HepG2 (cell line): Measurements from ENCODE around the gene LINS1. TPM values are rescaled to one million over a fixed set of nuclear protein-coding genes. Genes with fewer than 3 reads are reported as not detected.

Source experiments
- ATAC-seq: fragments of 200-7000 bp; cut with Tn5 transposase; 3 replicates; pipeline ENCODE4 v1.9.1; 2020; ENCODE audit warnings: mild to moderate bottlenecking, moderate library complexity
- BruUV-seq: library from RNA; stranded (reverse); fragments of 400-500 nt; replicated peaks from 2 replicates; lab custom pipeline; 2021; lab: Mats Ljungman, UMichigan
- CTCF ChIA-PET: fragments of 300-600 bp; formaldehyde crosslinking; extraction: SDS; loops from one replicate; lab custom pipeline; 2021; ENCODE audit warnings: low total read pairs, inconsistent platforms, low intra/inter-chr PET ratio; lab: Yijun Ruan, JAX
- POLR2A ChIA-PET: fragments of 350-600 bp; sonication (Branson Sonifier 250); formaldehyde crosslinking; loops from one replicate; lab custom pipeline; 2020; ENCODE audit warnings: antibody characterized with exemption, inconsistent platforms; lab: Yijun Ruan, JAX
- DNase-seq: peaks from one replicate; pipeline ENCODE4 v3.0.0-alpha.2; 2015; ENCODE audit warnings: low spot score
- FAIRE-seq: peaks from 3 replicates; lab custom pipeline; 2011; peaks lifted over from hg19 to GRCh38; lab: Jason Lieb, UNC
- H2AFZ ChIP-seq: one replicate; pipeline ENCODE4 v1.6.1; 2011; ENCODE audit warnings: low read length, inconsistent platforms
- H3K27ac ChIP-seq: fragments of 300-600 bp; 3 replicates; pipeline ENCODE4 v1.8.0; 2011; ENCODE audit warnings: mixed run types, mild to moderate bottlenecking, mixed read lengths, low read length, inconsistent platforms; ENCODE audit not compliant: insufficient read depth; ENCODE audit errors: extremely low read length
- H3K27me3 ChIP-seq, 2 experiments: fragments of 200-600 bp in 1 of 2; 2 replicates in 1 of 2; 3 replicates in 1 of 2; pipeline versions ENCODE4 v1.6.0 to v1.8.0; 2011; ENCODE audit warnings: low read length in 2 of 2, mild to moderate bottlenecking in 2 of 2, moderate library complexity in 2 of 2, inconsistent platforms in 1 of 2; ENCODE audit not compliant: insufficient read depth in 2 of 2, control insufficient read depth in 1 of 2
- H3K36me3 ChIP-seq, 2 experiments: fragments of 200-600 bp in 1 of 2; replicated peaks in 1 of 2; 2 replicates in 1 of 2; 3 replicates in 1 of 2; pipeline versions ENCODE4 v1.5.1 to v1.8.0; 2011; ENCODE audit warnings: low read length in 2 of 2, inconsistent platforms in 1 of 2; ENCODE audit not compliant: insufficient read depth in 2 of 2, control insufficient read depth in 1 of 2
- H3K4me1 ChIP-seq: 2 replicates; pipeline ENCODE4 v1.5.1; 2012; ENCODE audit warnings: low read length, inconsistent platforms; ENCODE audit not compliant: insufficient read depth
- H3K4me2 ChIP-seq: 2 replicates; pipeline ENCODE4 v1.6.0; 2011; ENCODE audit warnings: low read depth, low read length, inconsistent platforms
- H3K4me3 ChIP-seq, 3 experiments: fragments of 200-600 bp in 1 of 3; sonication (generic), shearing (Covaris generic) in 1 of 3; replicated peaks in 1 of 3; 2 replicates each; pipeline ENCODE4 v1.5.1; 2011 to 2016; ENCODE audit warnings: low read length in 3 of 3, inconsistent platforms in 2 of 3, low read depth in 2 of 3, mild to moderate bottlenecking in 2 of 3, control low read depth in 1 of 3, mixed read lengths in 1 of 3; ENCODE audit not compliant: insufficient read depth in 1 of 3
- H3K79me2 ChIP-seq: one replicate; pipeline ENCODE4 v1.6.1; 2011; ENCODE audit warnings: low read length, inconsistent platforms; ENCODE audit not compliant: insufficient read depth
- H3K9ac ChIP-seq: 2 replicates; pipeline ENCODE4 v1.6.0; 2011; ENCODE audit warnings: mild to moderate bottlenecking, low read depth, low read length, inconsistent platforms; ENCODE audit not compliant: insufficient read depth
- H3K9me3 ChIP-seq: 2 replicates; pipeline ENCODE4 v1.5.1; 2012; ENCODE audit warnings: mild to moderate bottlenecking, low read length
- H4K20me1 ChIP-seq: 2 replicates; pipeline ENCODE4 v1.6.0; 2011; ENCODE audit warnings: inconsistent platforms, mild to moderate bottlenecking, low read length, moderate library complexity; ENCODE audit not compliant: insufficient read depth
- MAFK ChIP-seq, 2 experiments: IDR thresholded peaks in 1 of 2; conservative IDR thresholded peaks in 1 of 2; 2 replicates each; pipeline ENCODE4 v1.6.1; 2011; ENCODE audit warnings: improper control_type of control experiment in 2 of 2, low read length in 2 of 2
- NR3C1 ChIP-seq: sonication (generic); formaldehyde crosslinking; IDR thresholded peaks from 2 replicates; pipeline ENCODE4 v1.4.0; 2020; ENCODE audit warnings: missing genetic modification reagents
- POGK ChIP-seq: sonication (generic); formaldehyde crosslinking; conservative IDR thresholded peaks from 2 replicates; pipeline ENCODE4 v1.8.0; 2022; ENCODE audit warnings: mild to moderate bottlenecking, moderate library complexity, missing genetic modification reagents
- SMARCC2 ChIP-seq: fragments of 450-650 bp; IDR thresholded peaks from 2 replicates; pipeline ENCODE4 v1.6.1; 2017; ENCODE audit warnings: antibody characterized with exemption, mild to moderate bottlenecking
- TEAD2 ChIP-seq: sonication (generic); formaldehyde crosslinking; IDR thresholded peaks from 2 replicates; pipeline ENCODE4 v1.9.0; 2021; ENCODE audit warnings: missing genetic modification reagents
- YY1 ChIP-seq: IDR thresholded peaks from 2 replicates; pipeline ENCODE4 v1.6.1; 2011; ENCODE audit warnings: low read length, low read depth, moderate library complexity, mild to moderate bottlenecking; ENCODE audit not compliant: insufficient read depth, insufficient replicate concordance
- ZNF530 ChIP-seq: sonication (generic); formaldehyde crosslinking; IDR thresholded peaks from 2 replicates; pipeline ENCODE4 v1.5.0; 2020; ENCODE audit warnings: low read depth, mild to moderate bottlenecking, missing genetic modification reagents
- ZNF547 ChIP-seq: sonication (generic); formaldehyde crosslinking; IDR thresholded peaks from 2 replicates; pipeline ENCODE4 v1.5.1; 2020; ENCODE audit warnings: mild to moderate bottlenecking, missing genetic modification reagents
- ZNF644 ChIP-seq: IDR thresholded peaks from 2 replicates; pipeline ENCODE4 v1.6.1; 2016; ENCODE audit warnings: low read depth
- ZNF704 ChIP-seq: sonication (generic); formaldehyde crosslinking; IDR thresholded peaks from 2 replicates; pipeline ENCODE4 v1.8.1; 2023; ENCODE audit warnings: mild to moderate bottlenecking, inconsistent platforms, moderate library complexity, missing genetic modification reagents, borderline replicate concordance
- ZSCAN29 ChIP-seq: sonication (generic); formaldehyde crosslinking; conservative IDR thresholded peaks from 2 replicates; pipeline ENCODE4 v1.4.0; 2020; ENCODE audit warnings: mild to moderate bottlenecking, missing genetic modification reagents
- WGBS: methylation state at CpG from one replicate; pipeline ENCODE4 v1.1.6; 2017; ENCODE audit warnings: low lambda C conversion rate; 5-methylcytosine and 5-hydroxymethylcytosine counted together
- in situ Hi-C: cut with HindIII; loops from 2 replicates; pipeline ENCODE4 v1.10.0; 2017; ENCODE audit warnings: low pct_unique_long_range_greater_than_20kb; ENCODE audit not compliant: extremely low pct_ligation_motif_present
- intact Hi-C: fragments of 100-400 bp; cut with micrococcal nuclease; formaldehyde crosslinking; loops from one replicate; pipeline ENCODE4 v1.10.0; 2022; ENCODE audit not compliant: unreplicated experiment
- polyA plus RNA-seq, 8 experiments: library from polyadenylated mRNA; depleted of rRNA in 3 of 8; stranded (reverse) in 7 of 8; unstranded in 1 of 8; fragments of >200 nt; fragmentation: Illumina TruSeq in 4 of 8; extraction: Trizol in 4 of 8; gene quantifications; 2 replicates each; pipeline versions ENCODE4 v1.2.1 to v1.2.3, GENCODE V29; 2011 to 2016; ENCODE audit warnings: low read depth in 4 of 8, missing spikeins in 1 of 8, mixed read lengths in 1 of 8; ENCODE audit not compliant: insufficient read depth in 1 of 8
- total RNA-seq, 5 experiments: library from RNA; depleted of rRNA; stranded (reverse); fragments of >200 nt; fragmentation: Illumina TruSeq; extraction: Trizol; gene quantifications; 2 replicates each; pipeline ENCODE4 v1.2.3, GENCODE V29; 2016; ENCODE audit warnings: low read depth in 1 of 5
- TF ChIP-seq, protein P1 (sequence below): sonication (generic); formaldehyde crosslinking; IDR thresholded peaks from 2 replicates; pipeline ENCODE4 v1.4.0; 2020; ENCODE audit warnings: missing genetic modification reagents, mild to moderate bottlenecking, borderline replicate concordance

LINS1 gene
- total and polyA plus RNA-seq, 2 of the 13 experiments (the other 11 are each of a cell fraction or from before 2014, with no cell fraction given): 9.8 to 10.4 TPM

DNA sequence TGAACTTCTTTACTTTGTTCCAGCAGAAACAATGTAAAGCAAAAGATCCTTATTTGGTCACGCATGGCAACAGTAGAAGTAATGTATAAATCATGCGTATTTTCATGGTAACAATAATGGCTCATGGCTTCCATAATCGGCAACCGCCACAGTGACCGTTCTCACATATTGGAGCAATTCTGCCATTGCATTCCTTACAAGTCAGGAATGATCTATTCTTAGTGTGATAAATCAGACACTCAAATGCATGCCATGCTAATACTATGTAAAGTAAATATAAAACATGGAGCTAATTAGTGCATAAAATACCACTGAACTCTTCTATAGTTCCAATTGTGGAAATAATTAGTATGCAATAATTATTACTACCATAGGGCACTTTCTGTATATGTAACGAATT lies 59.7 kb downstream of the LINS1 start (continued):
- TF ChIP-seq ZNF704 (CRISPR knock-in tag) (no peak), YY1 (no peak), ZNF547 (CRISPR knock-in tag) (no peak)
- TF ChIP-seq, all 625 proteins: peak for 0

- Histone ChIP-seq H3K4me2 (no peak overlapping the region), H3K36me3 (no peaks in the 10 kb centered on the region)
- POLR2A ChIA-PET: no interaction called here
- TF ChIP-seq ZSCAN29: no peak
- no peak for TF ChIP-seq ZNF644 (CRISPR knock-in tag)
- no peak for TF ChIP-seq NR3C1 (CRISPR knock-in tag)
- no peak for TF ChIP-seq SMARCC2
- no peak for TF ChIP-seq POGK
- TF ChIP-seq, protein P1, sequence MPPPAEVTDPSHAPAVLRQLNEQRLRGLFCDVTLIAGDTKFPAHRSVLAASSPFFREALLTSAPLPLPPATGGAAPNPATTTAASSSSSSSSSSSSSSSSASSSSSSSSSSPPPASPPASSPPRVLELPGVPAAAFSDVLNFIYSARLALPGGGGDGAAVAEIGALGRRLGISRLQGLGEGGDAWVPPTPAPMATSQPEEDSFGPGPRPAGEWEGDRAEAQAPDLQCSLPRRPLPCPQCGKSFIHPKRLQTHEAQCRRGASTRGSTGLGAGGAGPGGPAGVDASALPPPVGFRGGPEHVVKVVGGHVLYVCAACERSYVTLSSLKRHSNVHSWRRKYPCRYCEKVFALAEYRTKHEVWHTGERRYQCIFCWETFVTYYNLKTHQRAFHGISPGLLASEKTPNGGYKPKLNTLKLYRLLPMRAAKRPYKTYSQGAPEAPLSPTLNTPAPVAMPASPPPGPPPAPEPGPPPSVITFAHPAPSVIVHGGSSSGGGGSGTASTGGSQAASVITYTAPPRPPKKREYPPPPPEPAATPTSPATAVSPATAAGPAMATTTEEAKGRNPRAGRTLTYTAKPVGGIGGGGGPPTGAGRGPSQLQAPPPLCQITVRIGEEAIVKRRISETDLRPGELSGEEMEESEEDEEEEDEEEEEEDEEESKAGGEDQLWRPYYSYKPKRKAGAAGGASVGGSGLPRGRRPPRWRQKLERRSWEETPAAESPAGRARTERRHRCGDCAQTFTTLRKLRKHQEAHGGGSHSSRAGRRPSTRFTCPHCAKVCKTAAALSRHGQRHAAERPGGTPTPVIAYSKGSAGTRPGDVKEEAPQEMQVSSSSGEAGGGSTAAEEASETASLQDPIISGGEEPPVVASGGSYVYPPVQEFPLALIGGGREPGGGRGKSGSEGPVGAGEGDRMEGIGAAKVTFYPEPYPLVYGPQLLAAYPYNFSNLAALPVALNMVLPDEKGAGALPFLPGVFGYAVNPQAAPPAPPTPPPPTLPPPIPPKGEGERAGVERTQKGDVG: no peak
- TF ChIP-seq MAFK (conservative IDR thresholded peaks at IDR 0.05 in 1 of 2, IDR thresholded peaks at IDR 0.05 in 1 of 2; ENCODE audit: low read length in 2 of 2): no peak
- TF ChIP-seq TEAD2: no peak
- no peak for TF ChIP-seq ZNF530 (CRISPR knock-in tag)
- TF ChIP-seq, all 625 proteins: peak for 0
- H3K4me3 ChIP-seq: no peak overlapping the region
- peaks cover 1 to 12% of the 10 kb centered on the region in 2 experiments; a peak in 3 of 5 replicates for H3K27me3 ChIP-seq
- no peaks in the 10 kb centered on the region for H4K20me1 ChIP-seq
- CTCF ChIA-PET: no interaction called here
- ATAC-seq (no peak), DNase-seq (no peak), FAIRE-seq (no peak)
- no peak overlapping the region for H3K9ac ChIP-seq
- WGBS: 6% methylated on average over 2 of the region's 2 CpGs
- intact Hi-C loops: no loop called here
- no TSS peak for BruUV-seq
- H3K27ac ChIP-seq: no peak overlapping the region
- no peaks in the 10 kb centered on the region for H3K79me2 ChIP-seq
- no peaks in the 10 kb centered on the region for H3K4me1 ChIP-seq
- no peaks in the 10 kb centered on the region for H3K9me3 ChIP-seq
- in situ Hi-C loops: no loop called here
- no peak overlapping the region for H2AFZ ChIP-seq
Observed at GRCh38 chr15:100537331-100537730, 64.7 kb downstream of the LINS1 start.
